Stomach (tissue), 9 donors: ENCODE data around the gene CCDC97. TPM values are rescaled to one million over a fixed set of nuclear protein-coding genes. Genes with fewer than 3 reads are reported as not detected.
A peak's percentile ranks its signal among the peaks of the same experiment; 100 is the strongest.

Experiments used
- DNase-seq, 2 donors: peaks; one replicate each; pipeline versions ENCODE4 v3.0.0 to v3.0.0-alpha.2; 2013 to 2019
- H3K27ac ChIP-seq, 5 donors: fragments of 200-600 bp in 4 of 5; sonication (generic) in 4 of 5; one replicate each; pipeline ENCODE4 v1.5.1; 2013 to 2019; ENCODE audit warnings: mild to moderate bottlenecking in 1 of 5, moderate library complexity in 1 of 5
- H3K27me3 ChIP-seq, 3 donors: fragments of 200-600 bp; sonication (generic); one replicate each; pipeline ENCODE4 v1.5.1; 2017 to 2019; ENCODE audit warnings: mixed run types in 1 of 3
- H3K36me3 ChIP-seq, 4 donors: fragments of 200-600 bp; sonication (generic); 1 replicate in 3 of 4; 2 replicates in 1 of 4; pipeline ENCODE4 v1.5.1; 2016 to 2019
- H3K4me1 ChIP-seq, 4 donors: fragments of 200-600 bp; sonication (generic); one replicate each; pipeline ENCODE4 v1.5.1; 2016 to 2019
- H3K4me3 ChIP-seq, 4 donors: fragments of 200-600 bp; sonication (generic) in 3 of 4; one replicate each; pipeline ENCODE4 v1.5.1; 2016 to 2019; ENCODE audit warnings: mild to moderate bottlenecking in 1 of 4
- H3K9me3 ChIP-seq, 4 donors: fragments of 200-600 bp; sonication (generic); one replicate each; pipeline ENCODE4 v1.5.1; 2016 to 2019
- EP300 ChIP-seq: sonication (generic); formaldehyde crosslinking; IDR thresholded peaks from one replicate; pipeline ENCODE4 v1.6.1; 2017; ENCODE audit warnings: antibody characterized with exemption
- POLR2A ChIP-seq, 4 donors: fragments of 450-650 bp; IDR thresholded peaks; one replicate each; pipeline ENCODE4 v1.6.1; 2016; ENCODE audit warnings: antibody characterized with exemption in 4 of 4, control low read depth in 2 of 4, mild to moderate bottlenecking in 1 of 4, moderate library complexity in 1 of 4
- POLR2AphosphoS5 ChIP-seq, 3 donors: sonication (generic); formaldehyde crosslinking; IDR thresholded peaks; one replicate each; pipeline ENCODE4 v1.6.1; 2016; ENCODE audit warnings: antibody characterized with exemption in 3 of 3
- WGBS, 5 donors: extraction: QIAGEN DNeasy Blood & Tissue Kit in 3 of 5; methylation state at CpG; one replicate each; pipeline versions ENCODE4 v1.1.5 to v1.1.7; 2013 to 2018; 5-methylcytosine and 5-hydroxymethylcytosine counted together
- intact Hi-C: fragments of 100-400 bp; cut with DNase I; formaldehyde crosslinking; loops from one replicate; pipeline ENCODE4 v1.15.1; 2023; ENCODE audit warnings: low total_unique reads
- polyA plus RNA-seq, 3 donors: library from polyadenylated mRNA; stranded (reverse); fragments of 200-250 nt; gene quantifications; one replicate each; pipeline ENCODE4 v1.2.3, GENCODE V29; 2013
- total RNA-seq, 5 donors: library from RNA; depleted of rRNA; stranded (reverse); fragments of >200 nt; gene quantifications; one replicate each; pipeline versions ENCODE4 v1.1.0 to v1.2.3, GENCODE V29; 2014 to 2016
- TF ChIP-seq, protein P1 (sequence below), 7 experiments: fragments of 450-650 bp in 4 of 7; fragments of 200-600 bp in 3 of 7; sonication (generic) in 3 of 7; IDR thresholded peaks; one replicate each; pipeline ENCODE4 v1.5.1; 2016 to 2019; ENCODE audit warnings: antibody characterized with exemption in 7 of 7, control low read depth in 2 of 7, mild to moderate bottlenecking in 1 of 7
- donor health status: healthy with polysubstance abuse.
- donor health status: Bipolar disorder and iron deficiency.
- donor health status: healthy.

CCDC97 gene
- total and polyA plus RNA-seq, 8 donors, result 2.2 to 62.6 (median 13.3) TPM

DNA sequence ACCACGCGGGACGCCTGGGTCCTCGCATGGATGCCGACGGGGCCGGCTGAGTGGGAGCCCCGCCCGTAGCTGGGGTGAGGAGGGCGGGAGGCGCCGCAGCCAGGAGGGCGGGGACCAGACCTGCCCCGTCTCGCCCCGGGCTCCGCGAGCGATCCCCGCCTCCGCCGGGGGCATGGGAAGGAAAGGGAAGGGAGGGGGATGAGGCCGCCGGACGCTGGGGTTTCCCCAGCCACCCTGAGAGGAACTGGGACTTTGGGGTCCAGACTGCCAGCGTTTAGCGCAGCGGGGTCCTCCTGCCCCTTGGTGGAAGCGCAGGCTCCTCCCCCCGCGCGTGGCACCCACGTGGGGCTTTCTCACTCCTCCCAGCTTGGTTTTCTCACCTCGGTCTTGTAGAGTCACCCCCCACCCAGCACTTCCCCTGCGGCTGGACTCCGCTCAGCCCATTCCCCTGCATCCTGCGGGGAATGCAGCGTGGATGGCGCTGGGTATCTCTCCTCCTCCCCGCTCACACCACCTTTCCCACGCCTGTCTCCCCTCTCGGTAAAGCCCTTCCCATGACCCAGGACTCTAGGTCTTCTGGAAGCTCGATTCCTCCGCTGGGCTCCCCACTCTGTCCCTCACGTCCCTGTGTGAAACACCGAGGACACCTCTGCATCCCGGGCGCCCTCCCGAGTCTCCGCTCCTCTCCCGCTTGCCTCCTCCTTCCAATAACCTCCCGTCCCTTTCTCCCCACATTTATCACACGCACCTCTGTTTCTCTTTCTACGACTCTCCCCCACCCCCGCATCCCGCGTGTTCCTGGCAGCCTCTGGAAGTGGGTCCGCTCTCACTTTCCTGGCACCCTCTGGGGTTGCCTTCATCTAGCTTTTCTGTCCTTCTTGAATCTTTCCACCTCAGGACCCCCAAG lies 41.6 kb downstream of the CCDC97 start:
- Histone ChIP-seq H3K4me3 (peak overlapping the region; percentile 73 to 87 (median 84)), H3K27me3 (peaks cover 0 to 36% (median 20%) of the 10 kb centered on the region in 3 donors), H3K27ac (peak overlapping the region; percentile 34 to 91 (median 90)), H3K36me3 (peaks cover 6 to 18% (median 16%) of the 10 kb centered on the region in 4 donors), H3K9me3 (no peaks in the 10 kb centered on the region), H3K4me1 (peaks cover 30 to 77% (median 51%) of the 10 kb centered on the region in 4 donors)
- WGBS, 5 donors, result 0 to 1% (median 1%) methylated on average over 38 to 58 of the region's 58 CpGs
- intact Hi-C loops, result no loop called here
- TF ChIP-seq EP300 (no peak), POLR2A (IDR thresholded peaks at IDR 0.05) (no peak), POLR2AphosphoS5 (IDR thresholded peaks at IDR 0.05) (no peak)
- TF ChIP-seq, protein P1, sequence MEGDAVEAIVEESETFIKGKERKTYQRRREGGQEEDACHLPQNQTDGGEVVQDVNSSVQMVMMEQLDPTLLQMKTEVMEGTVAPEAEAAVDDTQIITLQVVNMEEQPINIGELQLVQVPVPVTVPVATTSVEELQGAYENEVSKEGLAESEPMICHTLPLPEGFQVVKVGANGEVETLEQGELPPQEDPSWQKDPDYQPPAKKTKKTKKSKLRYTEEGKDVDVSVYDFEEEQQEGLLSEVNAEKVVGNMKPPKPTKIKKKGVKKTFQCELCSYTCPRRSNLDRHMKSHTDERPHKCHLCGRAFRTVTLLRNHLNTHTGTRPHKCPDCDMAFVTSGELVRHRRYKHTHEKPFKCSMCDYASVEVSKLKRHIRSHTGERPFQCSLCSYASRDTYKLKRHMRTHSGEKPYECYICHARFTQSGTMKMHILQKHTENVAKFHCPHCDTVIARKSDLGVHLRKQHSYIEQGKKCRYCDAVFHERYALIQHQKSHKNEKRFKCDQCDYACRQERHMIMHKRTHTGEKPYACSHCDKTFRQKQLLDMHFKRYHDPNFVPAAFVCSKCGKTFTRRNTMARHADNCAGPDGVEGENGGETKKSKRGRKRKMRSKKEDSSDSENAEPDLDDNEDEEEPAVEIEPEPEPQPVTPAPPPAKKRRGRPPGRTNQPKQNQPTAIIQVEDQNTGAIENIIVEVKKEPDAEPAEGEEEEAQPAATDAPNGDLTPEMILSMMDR (IDR thresholded peaks at IDR 0.05), result no peak
- peak; percentile 59 to 80 for DNase-seq

DNA sequence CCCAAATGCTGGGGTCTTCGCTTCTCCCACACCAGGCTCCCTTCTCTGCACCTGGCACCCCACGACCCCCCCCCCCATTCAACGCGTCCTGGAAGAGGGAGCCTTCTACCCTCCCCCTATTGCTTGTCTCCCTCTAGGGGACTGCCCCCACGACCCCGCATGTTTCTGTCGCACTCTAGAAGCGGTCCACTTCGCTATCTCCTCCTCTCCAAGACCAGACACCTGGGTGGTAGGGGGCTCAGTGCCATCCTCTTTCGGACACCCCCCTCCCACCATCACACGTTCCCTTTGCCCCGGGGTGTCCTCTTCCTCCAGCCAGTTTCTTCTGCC lies 42.3 kb downstream of the CCDC97 start:
- Histone ChIP-seq H3K36me3 (peaks cover under 1 to 11% (median 10%) of the 10 kb centered on the region in 4 donors), H3K4me3 (peak overlapping the region; percentile 73 to 87 (median 84)), H3K27ac (peak overlapping the region; percentile 54 to 91 (median 90)), H3K4me1 (peaks cover 30 to 84% (median 51%) of the 10 kb centered on the region in 4 donors), H3K9me3 (no peaks in the 10 kb centered on the region), H3K27me3 (peaks cover 0 to 36% (median 20%) of the 10 kb centered on the region in 3 donors)
- TF ChIP-seq POLR2A (IDR thresholded peaks at IDR 0.05) (no peak), POLR2AphosphoS5 (IDR thresholded peaks at IDR 0.05) (no peak), EP300 (no peak)
- TF ChIP-seq, protein P1 (IDR thresholded peaks at IDR 0.05), result no peak
- intact Hi-C loops, result no loop called here
- 0 to 2% (median 2%) methylated on average over 12 of the region's 12 CpGs for WGBS, 5 donors
- no peak for DNase-seq

DNA sequence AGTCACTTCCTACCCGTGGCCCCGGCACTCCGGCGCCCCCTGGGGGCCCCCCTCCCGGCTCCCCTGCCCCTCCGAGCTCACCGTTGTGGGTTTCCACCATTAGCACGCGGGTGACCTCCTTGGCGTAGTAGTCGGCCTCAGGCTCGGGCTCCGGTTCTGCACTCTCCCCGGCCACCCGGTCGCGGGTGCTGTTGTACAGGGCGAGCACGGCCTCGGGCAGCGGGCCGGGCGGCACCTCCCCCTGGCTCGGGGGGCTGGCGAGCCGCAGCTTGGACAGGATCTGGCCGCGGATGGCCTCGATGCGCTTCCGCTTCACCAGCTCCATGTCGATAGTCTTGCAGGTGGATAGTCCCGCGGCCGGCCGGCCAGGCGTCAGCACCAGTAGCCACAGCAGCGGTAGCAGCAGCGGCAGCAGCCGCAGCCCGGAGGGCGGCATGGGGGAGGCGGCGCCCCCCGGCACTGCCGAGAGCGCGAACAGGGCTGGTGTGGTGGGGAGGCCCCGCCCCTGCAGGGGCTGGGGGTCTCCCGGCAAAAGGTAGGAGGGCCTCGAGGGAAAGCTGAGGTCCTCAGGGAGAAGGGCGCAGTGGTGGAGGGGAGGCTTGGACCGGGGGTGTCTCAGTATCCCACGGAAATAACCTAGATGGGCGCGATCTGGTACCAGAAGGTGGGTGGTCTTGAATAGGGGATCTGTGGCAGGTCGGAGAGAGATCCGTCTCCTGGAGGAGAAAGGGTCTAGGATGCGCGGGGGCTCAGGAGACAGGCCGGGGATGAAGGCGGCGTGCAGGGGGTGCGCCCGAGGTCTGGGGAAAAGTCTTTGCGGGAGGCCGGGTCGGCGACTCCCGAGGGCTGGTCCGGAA lies 42.9 kb downstream of the CCDC97 start:
- peaks cover 30 to 90% (median 51%) of the 10 kb centered on the region in 4 donors for H3K4me1 ChIP-seq
- H3K27ac ChIP-seq, result peak overlapping the region; percentile 73 to 91 (median 90)
- intact Hi-C loops, result no loop called here
- 0 to 1% (median 1%) methylated on average over 39 to 71 of the region's 71 CpGs for WGBS, 5 donors
- no peaks in the 10 kb centered on the region for H3K9me3 ChIP-seq
- DNase-seq, result peak; percentile 66 to 71
- H3K27me3 ChIP-seq, result peaks cover 0 to 36% (median 20%) of the 10 kb centered on the region in 3 donors
- peaks cover 0 to 5% (median 4%) of the 10 kb centered on the region in 4 donors for H3K36me3 ChIP-seq
- H3K4me3 ChIP-seq, result peak overlapping the region; percentile 73 to 87 (median 84)
- no peak for TF ChIP-seq POLR2AphosphoS5 (IDR thresholded peaks at IDR 0.05)
- TF ChIP-seq, protein P1 (IDR thresholded peaks at IDR 0.05), result peak in 1 of 7 experiments; percentile 41
